ENCODE measurements around the gene CIDEC. TPM values are rescaled to one million over a fixed set of nuclear protein-coding genes. Genes with fewer than 3 reads are reported as not detected.

Gene CIDEC
- total RNA-seq, 1 experiment from 2014 or later, result 0.37 TPM

DNA sequence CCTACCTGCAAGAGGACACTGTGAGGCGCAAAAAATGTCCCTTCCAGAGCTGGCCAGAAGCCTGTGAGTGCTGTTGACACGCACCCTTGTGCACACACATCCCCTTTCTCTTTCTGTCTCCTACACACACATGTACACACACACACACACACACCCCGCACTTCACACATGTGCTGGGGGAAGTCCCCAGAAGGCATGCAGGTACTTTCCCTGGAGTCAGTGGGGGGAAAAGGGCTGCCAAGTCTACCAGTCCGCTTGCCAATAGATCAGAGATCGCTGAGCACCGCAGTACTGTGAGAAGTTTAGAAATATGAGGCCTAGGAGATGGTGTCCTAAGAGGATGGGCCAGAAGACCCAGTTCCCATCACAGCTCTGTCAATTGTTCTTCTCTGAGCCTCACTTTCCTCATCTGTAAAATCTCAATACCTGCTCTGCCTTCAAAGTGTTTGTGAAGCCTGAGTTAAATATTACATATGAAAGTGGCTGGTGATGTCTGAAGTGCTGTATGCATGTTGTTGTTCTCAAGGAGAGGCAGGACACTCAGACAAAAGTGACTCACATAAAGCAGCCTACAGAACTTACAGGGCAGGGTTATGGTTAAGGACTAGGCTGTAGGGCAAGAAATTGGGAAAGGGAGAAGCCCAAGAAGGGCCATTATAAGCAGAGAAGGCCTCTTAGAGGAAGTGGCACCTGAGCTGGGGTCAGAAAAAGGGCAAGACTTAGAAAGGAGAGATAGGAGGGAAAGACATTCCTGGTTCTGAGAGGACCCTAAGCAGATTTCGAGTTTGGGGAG lies 29.4 kb upstream of the CIDEC start:
- Histone ChIP-seq H3K27ac (no peak overlapping the region), H3K79me2 (ENCODE audit: low read depth) (no peaks in the 10 kb centered on the region), H3K4me1 (replicated peaks; ENCODE audit: insufficient read depth) (peaks cover 47% of the 10 kb centered on the region), H3K27me3 (ENCODE audit: insufficient read depth, low read depth) (no peaks in the 10 kb centered on the region), H3K4me3 (no peak overlapping the region), H3K9me3 (ENCODE audit: insufficient read depth, low read depth) (no peaks in the 10 kb centered on the region), H3K9me2 (ENCODE audit: insufficient read depth) (no peaks in the 10 kb centered on the region), H3K4me2 (no peak overlapping the region), H4K20me1 (ENCODE audit: insufficient read depth) (no peaks in the 10 kb centered on the region), H2AFZ (no peak overlapping the region), H3K36me3 (ENCODE audit: low read depth) (0 out of 2 replicates have a peak, but pooled peaks cover 3% of the 10 kb centered on the region), H3F3A (ENCODE audit: insufficient read depth, low read depth) (peaks cover 32% of the 10 kb centered on the region)
- CTCF ChIA-PET, result no interaction called here
- no peak for DNase-seq
- intact Hi-C loops (cut with micrococcal nuclease; ENCODE audit: unreplicated experiment), result no loop called here
- no TSS peak for BruUV-seq (replicated peaks)
- POLR2A ChIA-PET (ENCODE audit: unreplicated experiment), result no interaction called here
- TF ChIP-seq CTCF (conservative IDR thresholded peaks at IDR 0.05) (no peak), EZH2 (IDR thresholded peaks at IDR 0.05; ENCODE audit: low read depth) (no peak)

- no peaks in the 10 kb centered on the region for H3K9me2 ChIP-seq (ENCODE audit: insufficient read depth)
- 0 out of 2 replicates have a peak, but pooled peaks cover 3% of the 10 kb centered on the region for H3K36me3 ChIP-seq (ENCODE audit: low read depth)
- H3K4me1 ChIP-seq (replicated peaks; ENCODE audit: insufficient read depth), result peaks cover 47% of the 10 kb centered on the region
- ChIA-PET CTCF (no interaction called here), POLR2A (ENCODE audit: unreplicated experiment) (no interaction called here)
- no peak for DNase-seq
- TF ChIP-seq EZH2 (IDR thresholded peaks at IDR 0.05; ENCODE audit: low read depth) (no peak), CTCF (conservative IDR thresholded peaks at IDR 0.05) (no peak)
- BruUV-seq (replicated peaks), result no TSS peak
- no peaks in the 10 kb centered on the region for H3K79me2 ChIP-seq (ENCODE audit: low read depth)
- no peak overlapping the region for H3K4me3 ChIP-seq
- H3K9me3 ChIP-seq (ENCODE audit: insufficient read depth, low read depth), result no peaks in the 10 kb centered on the region
- no peak overlapping the region for H2AFZ ChIP-seq
- intact Hi-C loops (cut with micrococcal nuclease; ENCODE audit: unreplicated experiment), result no loop called here
- H3F3A ChIP-seq (ENCODE audit: insufficient read depth, low read depth), result peaks cover 38% of the 10 kb centered on the region
- no peak overlapping the region for H3K4me2 ChIP-seq
- H4K20me1 ChIP-seq (ENCODE audit: insufficient read depth), result no peaks in the 10 kb centered on the region
- no peaks in the 10 kb centered on the region for H3K27me3 ChIP-seq (ENCODE audit: insufficient read depth, low read depth)
- H3K27ac ChIP-seq, result no peak overlapping the region
Observed at GRCh38 chr3:9908286-9908685, 28.2 kb upstream of the CIDEC start.

GRCh38 chr3:9906480-9906879 lies 26.4 kb upstream of the CIDEC start:
- Histone ChIP-seq H4K20me1 (ENCODE audit: insufficient read depth) (no peaks in the 10 kb centered on the region), H3K9me3 (ENCODE audit: insufficient read depth, low read depth) (no peaks in the 10 kb centered on the region), H3K27ac (no peak overlapping the region), H3K9me2 (ENCODE audit: insufficient read depth) (no peaks in the 10 kb centered on the region), H3F3A (ENCODE audit: insufficient read depth, low read depth) (peaks cover 23% of the 10 kb centered on the region; the same call in 1 of the 2 replicates), H3K79me2 (ENCODE audit: low read depth) (no peaks in the 10 kb centered on the region), H3K27me3 (ENCODE audit: insufficient read depth, low read depth) (no peaks in the 10 kb centered on the region), H2AFZ (no peak overlapping the region), H3K36me3 (ENCODE audit: low read depth) (0 out of 2 replicates have a peak, but pooled peaks cover 3% of the 10 kb centered on the region), H3K4me1 (replicated peaks; ENCODE audit: insufficient read depth) (peaks cover 43% of the 10 kb centered on the region), H3K4me2 (no peak overlapping the region), H3K4me3 (no peak overlapping the region)
- ChIA-PET POLR2A (ENCODE audit: unreplicated experiment) (interaction anchor here (0.6 kb wide), 1 partner anchor 13 kb away, joined by 7 read pairs; no protein-coding TSS in a partner anchor), CTCF (no interaction called here)
- BruUV-seq (replicated peaks), result no TSS peak
- TF ChIP-seq EZH2 (IDR thresholded peaks at IDR 0.05; ENCODE audit: low read depth), result no peak
- TF ChIP-seq CTCF (conservative IDR thresholded peaks at IDR 0.05), result no peak
- intact Hi-C loops (cut with micrococcal nuclease; ENCODE audit: unreplicated experiment), result no loop called here
- no peak for DNase-seq

All from PC-9 (cell line).